ENCODE measurements around the gene CPTP.
A peak's percentile ranks its signal among the peaks of the same experiment; 100 is the strongest.

Gene CPTP

DNA sequence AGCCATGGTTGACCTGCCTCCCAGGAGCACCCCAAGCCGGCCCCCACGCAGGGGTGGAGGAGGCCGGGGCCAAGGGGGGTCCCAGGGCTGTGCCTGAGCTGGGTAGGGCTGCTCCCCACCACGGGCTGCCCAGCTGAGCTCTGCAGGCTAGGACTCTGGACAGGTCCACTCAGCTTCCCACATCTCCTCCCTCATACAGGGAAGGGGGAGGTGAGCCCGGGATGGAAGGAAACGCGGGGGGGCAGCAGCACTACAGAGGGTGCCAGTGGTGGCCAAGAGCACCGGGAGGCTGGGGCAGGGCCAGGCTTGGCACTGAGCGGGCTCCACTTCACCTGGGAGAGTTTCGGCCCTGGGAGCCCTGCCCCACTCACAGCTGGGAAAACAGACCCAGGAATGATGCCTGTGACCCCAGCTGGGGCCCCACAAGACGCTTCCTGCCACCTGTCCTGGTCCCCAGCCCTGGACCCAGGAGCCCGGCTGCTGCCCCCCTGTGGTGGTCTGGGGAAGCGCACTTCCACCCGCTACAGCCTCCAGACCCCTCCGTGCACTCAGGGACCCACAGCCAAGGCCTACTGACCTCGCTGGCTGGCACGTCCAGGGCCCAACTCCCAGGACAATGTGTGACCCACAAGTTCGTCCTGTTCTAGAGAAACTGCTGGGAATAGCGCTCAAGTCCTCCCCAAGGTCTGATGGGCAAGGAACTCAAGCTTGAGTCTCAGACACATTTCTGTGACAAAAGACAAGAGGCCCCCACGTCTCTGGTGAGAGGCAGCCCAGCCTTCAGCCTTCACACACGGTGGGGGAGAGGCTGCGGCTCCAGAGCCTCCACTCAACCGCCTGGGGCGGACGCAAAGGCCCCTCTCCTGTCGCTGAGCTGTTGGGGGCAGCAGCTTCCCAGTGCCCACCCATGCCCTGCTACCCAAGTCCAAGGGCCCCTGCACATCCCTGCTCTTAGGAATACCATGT lies 47.4 kb downstream of the CPTP start:
- Mint-ChIP-seq H3K9me3 (no peaks in the 10 kb centered on the region), H3K4me1 (peaks cover 6% of the 10 kb centered on the region), H3K4me3 (peak overlapping the region; percentile 68 to 77 (median 71)), H3K27ac (no peak overlapping the region), H3K36me3 (ENCODE audit: low read depth) (no peaks in the 10 kb centered on the region), H3K27me3 (ENCODE audit: low read depth) (peaks cover 4% of the 10 kb centered on the region)
- TF ChIP-seq, protein P1, sequence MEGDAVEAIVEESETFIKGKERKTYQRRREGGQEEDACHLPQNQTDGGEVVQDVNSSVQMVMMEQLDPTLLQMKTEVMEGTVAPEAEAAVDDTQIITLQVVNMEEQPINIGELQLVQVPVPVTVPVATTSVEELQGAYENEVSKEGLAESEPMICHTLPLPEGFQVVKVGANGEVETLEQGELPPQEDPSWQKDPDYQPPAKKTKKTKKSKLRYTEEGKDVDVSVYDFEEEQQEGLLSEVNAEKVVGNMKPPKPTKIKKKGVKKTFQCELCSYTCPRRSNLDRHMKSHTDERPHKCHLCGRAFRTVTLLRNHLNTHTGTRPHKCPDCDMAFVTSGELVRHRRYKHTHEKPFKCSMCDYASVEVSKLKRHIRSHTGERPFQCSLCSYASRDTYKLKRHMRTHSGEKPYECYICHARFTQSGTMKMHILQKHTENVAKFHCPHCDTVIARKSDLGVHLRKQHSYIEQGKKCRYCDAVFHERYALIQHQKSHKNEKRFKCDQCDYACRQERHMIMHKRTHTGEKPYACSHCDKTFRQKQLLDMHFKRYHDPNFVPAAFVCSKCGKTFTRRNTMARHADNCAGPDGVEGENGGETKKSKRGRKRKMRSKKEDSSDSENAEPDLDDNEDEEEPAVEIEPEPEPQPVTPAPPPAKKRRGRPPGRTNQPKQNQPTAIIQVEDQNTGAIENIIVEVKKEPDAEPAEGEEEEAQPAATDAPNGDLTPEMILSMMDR (IDR thresholded peaks at IDR 0.05; ENCODE audit: unreplicated experiment in 3 of 3), result peak; percentile 94 to 95 (median 94)

DNA sequence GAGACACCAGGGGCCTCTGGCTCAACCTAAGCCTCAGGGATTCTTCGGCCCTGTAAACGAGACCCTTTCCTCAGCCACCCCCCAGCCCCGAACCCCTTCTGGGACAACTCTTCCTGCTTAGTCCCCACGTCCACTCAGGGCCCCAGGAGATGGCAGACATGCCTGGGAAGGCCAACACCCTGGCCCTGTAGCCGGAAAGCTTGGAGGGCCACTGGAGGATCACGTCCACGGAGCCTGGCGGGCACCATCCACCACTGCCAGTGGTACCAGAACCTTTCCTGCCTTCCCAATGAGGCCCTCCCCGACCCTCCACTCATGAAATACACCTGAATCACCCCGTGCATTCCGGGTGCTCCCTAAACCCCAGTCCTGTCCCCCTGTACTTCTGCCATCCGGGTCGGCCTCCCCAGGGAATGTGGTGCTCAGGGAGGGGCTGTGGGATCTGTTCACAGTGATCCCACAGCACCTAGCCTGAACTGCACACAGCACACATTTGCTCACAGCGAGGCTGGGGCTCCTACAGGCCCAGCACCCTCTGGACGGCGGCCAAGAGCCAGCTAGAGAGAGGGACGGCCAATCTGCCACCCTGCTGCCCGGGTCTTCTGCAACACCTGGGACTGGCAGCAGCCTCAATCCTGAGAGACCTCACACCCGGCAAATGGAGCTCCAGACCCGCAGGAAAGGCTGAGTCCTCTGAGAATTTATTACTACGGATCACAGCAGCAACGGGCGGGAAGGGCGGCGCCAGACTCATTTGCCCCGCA lies 48.6 kb downstream of the CPTP start:
- Mint-ChIP-seq H3K27me3 (ENCODE audit: low read depth) (peaks cover 4% of the 10 kb centered on the region), H3K4me1 (peaks cover 6% of the 10 kb centered on the region), H3K36me3 (ENCODE audit: low read depth) (no peaks in the 10 kb centered on the region), H3K9me3 (no peaks in the 10 kb centered on the region), H3K27ac (no peak overlapping the region), H3K4me3 (peak overlapping the region; percentile 74 to 91 (median 88))
- TF ChIP-seq, protein P1 (IDR thresholded peaks at IDR 0.05; ENCODE audit: unreplicated experiment in 3 of 3), result no peak

DNA sequence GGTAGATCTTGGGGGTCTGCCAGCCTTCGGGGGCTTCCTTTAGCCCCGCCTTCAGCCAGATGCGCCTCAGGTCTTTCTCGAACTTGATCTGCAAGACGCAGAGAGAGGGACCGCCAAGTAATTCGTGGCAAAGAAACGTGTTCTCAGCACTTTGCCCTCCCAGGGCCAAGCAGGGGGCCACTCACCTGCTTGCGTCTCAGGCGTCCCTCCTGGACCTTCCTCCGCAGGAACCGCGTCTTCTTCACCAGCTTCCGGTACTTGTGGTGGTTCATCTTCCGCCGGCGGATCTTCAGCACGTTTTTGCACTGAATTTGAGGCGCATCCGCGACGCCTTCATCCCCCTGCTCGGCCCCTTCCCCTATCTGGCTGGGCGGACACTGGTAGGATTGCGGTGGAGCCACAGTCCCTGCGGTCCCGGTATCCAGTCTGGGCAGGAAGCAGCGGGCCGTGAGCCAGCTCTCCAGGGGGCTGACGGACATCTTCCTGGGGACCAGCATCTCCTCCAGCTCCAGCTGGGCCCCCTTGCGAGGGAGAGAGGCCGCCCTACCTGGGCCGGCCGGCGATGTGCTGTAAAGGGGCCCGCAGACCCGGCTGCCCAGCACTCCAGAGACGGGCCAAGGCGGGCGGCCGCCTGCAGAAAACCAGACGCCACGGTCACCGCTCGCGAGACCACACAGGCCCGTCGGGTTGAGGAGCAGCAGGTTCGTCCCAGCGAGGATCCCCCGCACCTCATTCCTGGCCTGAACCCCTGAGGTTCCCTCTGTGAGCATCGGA lies 49.4 kb downstream of the CPTP start:
- TF ChIP-seq, protein P1 (IDR thresholded peaks at IDR 0.05; ENCODE audit: unreplicated experiment in 3 of 3), result no peak
- no peaks in the 10 kb centered on the region for H3K9me3 Mint-ChIP-seq
- H3K27ac Mint-ChIP-seq, result no peak overlapping the region
- peak overlapping the region; percentile 86 to 91 (median 88) for H3K4me3 Mint-ChIP-seq
- H3K27me3 Mint-ChIP-seq (ENCODE audit: low read depth), result no peaks in the 10 kb centered on the region
- H3K4me1 Mint-ChIP-seq, result peaks cover 6% of the 10 kb centered on the region
- H3K36me3 Mint-ChIP-seq (ENCODE audit: low read depth), result no peaks in the 10 kb centered on the region

DNA sequence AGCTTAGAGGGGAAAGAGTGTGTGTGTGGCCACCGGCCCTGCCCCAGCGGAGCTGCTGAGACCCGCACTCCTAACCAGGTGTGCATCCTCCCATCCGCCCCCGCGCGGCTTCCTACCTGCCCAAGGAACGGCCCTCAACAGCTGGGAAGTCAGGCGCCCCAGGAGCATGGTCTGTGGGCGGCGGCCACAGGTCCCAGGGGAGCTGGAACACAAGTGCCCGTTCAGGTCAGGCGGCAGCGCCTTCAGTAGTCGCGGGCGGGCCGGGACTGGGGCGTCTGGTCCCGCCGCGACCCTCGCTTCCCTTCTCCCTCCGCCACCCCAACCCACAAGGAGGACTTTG lies 50.0 kb downstream of the CPTP start:
- Mint-ChIP-seq H3K4me3 (peak overlapping the region; percentile 86 to 91 (median 88)), H3K36me3 (ENCODE audit: low read depth) (no peaks in the 10 kb centered on the region), H3K27me3 (ENCODE audit: low read depth) (no peaks in the 10 kb centered on the region), H3K9me3 (no peaks in the 10 kb centered on the region), H3K4me1 (peaks cover 6% of the 10 kb centered on the region), H3K27ac (no peak overlapping the region)
- TF ChIP-seq, protein P1 (IDR thresholded peaks at IDR 0.05; ENCODE audit: unreplicated experiment in 3 of 3), result no peak

DNA sequence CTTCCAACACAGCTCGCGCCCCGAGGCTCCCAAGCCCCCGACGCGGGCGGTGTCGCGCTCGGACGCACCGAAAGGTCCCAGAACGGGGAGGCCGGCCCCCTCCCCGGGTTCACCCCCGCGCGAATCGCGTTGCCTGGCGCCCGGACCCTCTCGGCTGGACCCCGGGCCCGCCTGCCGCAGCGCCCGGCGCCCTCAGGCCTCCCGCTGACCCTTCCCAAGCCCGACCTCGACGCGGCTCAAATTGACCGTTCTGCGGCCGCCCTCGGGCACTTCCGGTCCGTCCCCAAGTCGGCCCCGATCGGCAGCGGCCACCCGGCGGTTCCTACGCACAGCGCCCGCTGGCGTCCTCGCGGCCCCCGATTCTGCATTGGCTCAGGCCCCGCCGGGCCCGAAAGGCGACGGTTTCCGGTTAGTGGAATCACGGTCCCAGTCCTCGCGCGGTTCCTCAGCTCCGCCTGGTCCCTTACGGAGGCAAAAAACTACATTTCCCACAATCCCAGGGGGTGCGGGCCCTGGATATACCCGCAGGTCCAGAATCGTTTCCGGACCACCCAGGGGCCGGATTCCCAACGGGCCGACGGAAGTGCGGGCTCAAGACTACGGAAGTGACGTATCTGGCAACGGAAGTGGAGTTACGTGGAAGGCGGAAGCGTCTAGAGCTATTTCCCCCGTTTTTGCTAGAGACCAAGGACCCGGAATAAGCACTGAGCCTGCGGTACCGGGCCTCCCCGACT lies 50.5 kb downstream of the CPTP start, which contains the start of gene AURKAIP1:
Gene AURKAIP1 (minus strand): TSS at position 279 of the 734 bp plus-strand sequence. CDS start 451 bp downstream, outside the sequence.
- Mint-ChIP-seq H3K36me3 (ENCODE audit: low read depth) (no peaks in the 10 kb centered on the region), H3K4me1 (peaks cover 6% of the 10 kb centered on the region), H3K4me3 (peak within 1 kb of the TSS; percentile 86 to 91 (median 88)), H3K9me3 (no peaks in the 10 kb centered on the region), H3K27me3 (ENCODE audit: low read depth) (no peaks in the 10 kb centered on the region), H3K27ac (peak within 1 kb of the TSS; percentile 77 to 86 (median 84))
- TF ChIP-seq, protein P1 (IDR thresholded peaks at IDR 0.05; ENCODE audit: unreplicated experiment in 3 of 3), result peak; percentile 32 to 49 (median 32)

All from nephron (organoid).